ENCODE measurements around the gene CA5B. TPM values are rescaled to one million over a fixed set of nuclear protein-coding genes. Genes with fewer than 3 reads are reported as not detected.

CA5B gene
- total and polyA plus RNA-seq, 2 donors (not counting 3 experiments of a cell fraction or from before 2014, with no cell fraction given) = 2.3 to 5.6 TPM

DNA sequence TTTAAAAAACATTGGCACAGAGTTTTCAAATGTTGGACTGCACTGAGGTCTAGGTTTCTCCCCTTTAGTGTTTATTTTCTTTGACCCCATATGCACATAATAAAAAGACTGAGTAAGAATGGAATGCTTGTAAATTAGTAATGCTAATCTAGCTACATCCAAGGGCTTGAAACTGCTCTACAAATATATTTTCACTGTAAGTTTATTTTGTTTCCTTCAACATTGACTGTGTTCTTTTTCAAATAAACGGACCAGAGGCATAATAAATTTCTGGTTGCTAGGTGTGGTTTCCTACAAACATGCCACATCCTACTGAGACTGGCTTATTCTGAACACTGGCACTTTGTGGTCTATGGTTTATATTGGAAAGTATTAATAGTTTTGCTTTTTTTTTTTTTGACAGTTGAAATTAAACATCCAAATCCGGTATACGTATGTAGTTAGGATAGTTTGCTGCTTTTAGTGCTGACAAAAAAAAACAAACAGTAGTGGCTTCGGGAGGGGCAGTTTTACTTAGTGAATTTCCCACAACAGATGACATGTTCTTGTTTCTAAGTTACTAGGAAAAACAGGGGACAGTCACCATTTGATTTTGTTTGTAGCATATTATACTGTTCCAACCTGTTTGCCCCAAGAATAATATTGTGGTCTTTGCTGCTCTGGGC lies 13.2 kb downstream of the CA5B start:
- Histone ChIP-seq H3K9ac (replicated peaks; ENCODE audit: extremely low read depth, insufficient read depth, low read length) (no peak overlapping the region), H3K4me3 (replicated peaks in 1 of 3; ENCODE audit: insufficient read depth in 1 of 3, low read depth in 1 of 3, low read length in 3 of 3) (no peak overlapping the region)

More for the DNA sequence above, 13.2 kb downstream of the CA5B start:
- Histone ChIP-seq H3K36me3 (ENCODE audit: control insufficient read depth in 2 of 2, extremely low read depth in 1 of 2, insufficient read depth in 2 of 2, low read length in 2 of 2) (no peaks in the 10 kb centered on the region), H3K27me3 (ENCODE audit: control insufficient read depth in 2 of 2, insufficient read depth in 2 of 2, low read length in 2 of 2) (no peaks in the 10 kb centered on the region), H3K9me1 (replicated peaks; ENCODE audit: control insufficient read depth, extremely low read depth, insufficient read depth, low read length) (no peaks in the 10 kb centered on the region), H3K79me2 (ENCODE audit: control insufficient read depth, insufficient read depth, low read length) (no peaks in the 10 kb centered on the region), H3K4me1 (ENCODE audit: control insufficient read depth, extremely low read depth, insufficient read depth, low read length) (peaks cover 7% of the 10 kb centered on the region), H4K20me1 (replicated peaks; ENCODE audit: control insufficient read depth, extremely low read depth, insufficient read depth, low read length) (no peaks in the 10 kb centered on the region), H2AFZ (ENCODE audit: low read depth, low read length) (no peak overlapping the region), H3K9me3 (replicated peaks; ENCODE audit: control insufficient read depth, insufficient read depth, low read length) (no peaks in the 10 kb centered on the region), H3K27ac (ENCODE audit: insufficient read depth, low read depth, low read length) (no peak overlapping the region), H3K4me2 (ENCODE audit: insufficient read depth, low read length) (no peak overlapping the region)
- TF ChIP-seq GATA2 (IDR thresholded peaks at IDR 0.05; ENCODE audit: insufficient read depth, insufficient read length, low read depth, low read length) (no peak), CTCF (IDR thresholded peaks at IDR 0.05; ENCODE audit: extremely low read depth in 1 of 2, insufficient read depth in 1 of 2, low read depth in 1 of 2, low read length in 2 of 2) (no peak), POLR2AphosphoS5 (IDR thresholded peaks at IDR 0.05; ENCODE audit: insufficient read depth, low read depth, low read length) (no peak), EZH2 (IDR thresholded peaks at IDR 0.05; ENCODE audit: borderline replicate concordance, low read depth, low read length, severe bottlenecking) (no peak), MYC (IDR thresholded peaks at IDR 0.05; ENCODE audit: low read depth, low read length) (no peak), MAX (IDR thresholded peaks at IDR 0.05; ENCODE audit: insufficient read depth, insufficient read length) (no peak), JUN (IDR thresholded peaks at IDR 0.05; ENCODE audit: borderline replicate concordance, insufficient read depth, insufficient read length, low read depth) (no peak), FOS (IDR thresholded peaks at IDR 0.05; ENCODE audit: borderline replicate concordance, insufficient read depth, low read length) (no peak), POLR2A (IDR thresholded peaks at IDR 0.05; ENCODE audit: low read depth, low read length) (no peak)
- intact Hi-C loops (cut with micrococcal nuclease) (no loop called here), dilution Hi-C loops (cut with MboI; ENCODE audit: extremely low pct_ligation_motif_present, low sequenced_read_pairs) (no loop called here)
- FAIRE-seq (peak; percentile 80), DNase-seq (ENCODE audit: low read depth, low spot score) (peak; percentile 34)
- CTCF ChIA-PET = interaction anchor here (1.0 to 1.1 kb wide), 2 partner anchors 8 to 389 kb away, joined by 3 read pairs; no protein-coding TSS in a partner anchor
- POLR2A ChIA-PET = no interaction called here
- no TSS peak for BruUV-seq (replicated peaks)

Measured in endothelial cell of umbilical vein (primary cell).